HUES6 (cell line): ENCODE results near the gene LHFPL4.
A peak's percentile ranks its signal among the peaks of the same experiment; 100 is the strongest.
"Not testable (repeated sequence)": the region's sequence is repeated elsewhere in the genome, so short reads cannot be mapped to it uniquely, and the experiment has no call there.

Experiments used
- H3K27ac ChIP-seq: 2 replicates; pipeline ENCODE4 v1.7.0; 2013; ENCODE audit warnings: low read depth, mild to moderate bottlenecking, low read length, inconsistent platforms
- H3K27me3 ChIP-seq: 2 replicates; pipeline ENCODE4 v1.6.1; 2013; ENCODE audit warnings: low read length; ENCODE audit not compliant: control insufficient read depth, insufficient read depth
- H3K36me3 ChIP-seq: 2 replicates; pipeline ENCODE4 v1.6.1; 2013; ENCODE audit warnings: low read length; ENCODE audit not compliant: control insufficient read depth, insufficient read depth
- H3K4me1 ChIP-seq: 2 replicates; pipeline ENCODE4 v1.6.1; 2013; ENCODE audit warnings: low read length; ENCODE audit not compliant: control insufficient read depth, insufficient read depth
- H3K4me3 ChIP-seq: 2 replicates; pipeline ENCODE4 v1.5.1; 2013; ENCODE audit warnings: low read depth, low read length
- H3K9ac ChIP-seq: one replicate; pipeline ENCODE4 v1.6.1; 2013; ENCODE audit warnings: mild to moderate bottlenecking, low read length
- H3K9me3 ChIP-seq: 2 replicates; pipeline ENCODE4 v1.6.1; 2013; ENCODE audit warnings: low read depth, low read length; ENCODE audit not compliant: control insufficient read depth, insufficient read depth

The LHFPL4 gene

GRCh38 chr3:9553021-9553947 is at the start of gene LHFPL4:
Gene LHFPL4 (minus strand): TSS chr3:9553822. CDS start chr3:9552679, 1,143 bp downstream.
- H3K36me3 ChIP-seq, result no peaks in the 10 kb centered on the region
- H3K27me3 ChIP-seq, result peaks cover 50% of the 10 kb centered on the region
- H3K9ac ChIP-seq, result no peak within 1 kb of the TSS
- peaks cover 16% of the 10 kb centered on the region for H3K4me1 ChIP-seq
- no peaks in the 10 kb centered on the region; the same call in 1 of the 2 replicates for H3K9me3 ChIP-seq
- no peak within 1 kb of the TSS for H3K27ac ChIP-seq
- H3K4me3 ChIP-seq, result peak within 1 kb of the TSS; percentile 68

- Histone ChIP-seq H3K36me3 (no peaks in the 10 kb centered on the region), H3K4me3 (no peak overlapping the region), H3K9me3 (peaks cover 23% of the 10 kb centered on the region), H3K9ac (no peak overlapping the region), H3K4me1 (no peaks in the 10 kb centered on the region; the same call in 1 of the 2 replicates), H3K27ac (no peak overlapping the region), H3K27me3 (no peaks in the 10 kb centered on the region)
Observed at GRCh38 chr3:9602620-9603019, 49.0 kb upstream of the LHFPL4 start.

- H3K4me3 ChIP-seq, H3K9ac ChIP-seq, H3K36me3 ChIP-seq, H3K27ac ChIP-seq, H3K27me3 ChIP-seq, H3K4me1 ChIP-seq: not testable (repeated sequence)
- H3K9me3 ChIP-seq, result peaks cover 23% of the 10 kb centered on the region
Observed at GRCh38 chr3:9601006-9601581, 47.5 kb upstream of the LHFPL4 start.

GRCh38 chr3:9600597-9600996 is 47.0 kb upstream of the LHFPL4 start:
- H3K4me1 ChIP-seq, result no peaks in the 10 kb centered on the region; the same call in 1 of the 2 replicates
- H3K9ac ChIP-seq, result no peak overlapping the region
- H3K27me3 ChIP-seq, result no peaks in the 10 kb centered on the region
- no peaks in the 10 kb centered on the region for H3K36me3 ChIP-seq
- H3K4me3 ChIP-seq, result no peak overlapping the region; the same call in 1 of the 2 replicates
- no peak overlapping the region for H3K27ac ChIP-seq
- H3K9me3 ChIP-seq, result peaks cover 19% of the 10 kb centered on the region

GRCh38 chr3:9598783-9599387 is 45.3 kb upstream of the LHFPL4 start:
- no peak overlapping the region for H3K27ac ChIP-seq
- no peaks in the 10 kb centered on the region for H3K36me3 ChIP-seq

DNA sequence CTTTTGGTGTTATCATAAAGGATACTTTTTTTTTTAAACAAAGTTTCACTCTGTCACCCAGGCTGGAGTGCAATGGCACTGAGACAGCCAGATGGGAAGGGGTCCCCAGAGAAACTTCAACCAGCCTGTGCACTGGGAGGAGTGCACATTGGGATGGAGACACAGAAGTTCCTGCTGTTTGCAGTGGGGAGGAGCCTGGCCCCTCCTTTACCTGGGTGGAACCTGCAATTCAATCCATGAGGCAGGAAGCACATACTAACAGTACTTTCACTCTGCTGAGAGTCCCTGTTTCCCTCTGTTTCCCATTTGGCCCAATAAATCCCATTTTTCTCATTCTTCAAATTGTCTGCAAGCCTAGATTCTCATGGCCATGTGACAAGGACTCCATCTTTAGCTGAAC is 42.3 kb upstream of the LHFPL4 start:
- no peaks in the 10 kb centered on the region; the same call in 1 of the 2 replicates for H3K4me1 ChIP-seq

More at GRCh38 chr3:9598783-9599387, 45.3 kb upstream of the LHFPL4 start:
- Histone ChIP-seq H3K4me3 (no peak overlapping the region), H3K4me1 (no peaks in the 10 kb centered on the region; the same call in 1 of the 2 replicates), H3K27me3 (no peaks in the 10 kb centered on the region), H3K9ac (no peak overlapping the region), H3K9me3 (peaks cover 9% of the 10 kb centered on the region)

DNA sequence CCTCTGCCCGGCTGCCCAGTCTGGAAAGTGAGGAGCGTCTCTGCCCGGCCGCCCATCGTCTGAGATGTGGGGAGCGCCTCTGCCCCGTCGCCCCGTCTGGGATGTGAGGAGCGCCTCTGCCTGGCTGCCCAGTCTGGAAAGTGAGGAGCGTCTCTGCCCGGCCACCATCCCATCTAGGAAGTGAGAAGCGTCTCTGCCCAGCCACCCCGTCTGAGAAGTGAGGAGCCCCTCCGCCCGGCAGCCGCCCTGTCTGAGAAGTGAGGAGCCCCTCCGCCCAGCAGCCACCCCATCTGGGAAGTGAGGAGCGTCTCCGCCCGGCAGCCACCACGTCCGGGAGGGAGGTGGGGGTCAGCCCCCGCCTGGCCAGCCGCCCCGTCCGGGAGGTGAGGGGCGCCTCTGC is 38.2 kb upstream of the LHFPL4 start:
- not testable (repeated sequence) for H3K9me3 ChIP-seq, H3K27me3 ChIP-seq, H3K9ac ChIP-seq, H3K27ac ChIP-seq, H3K4me3 ChIP-seq, H3K4me1 ChIP-seq, H3K36me3 ChIP-seq

More for the DNA sequence above, 42.3 kb upstream of the LHFPL4 start:
- Histone ChIP-seq H3K36me3 (no peaks in the 10 kb centered on the region), H3K9ac (no peak overlapping the region), H3K27me3 (no peaks in the 10 kb centered on the region), H3K9me3 (peaks cover 9% of the 10 kb centered on the region), H3K4me3 (no peak overlapping the region), H3K27ac (no peak overlapping the region)

DNA sequence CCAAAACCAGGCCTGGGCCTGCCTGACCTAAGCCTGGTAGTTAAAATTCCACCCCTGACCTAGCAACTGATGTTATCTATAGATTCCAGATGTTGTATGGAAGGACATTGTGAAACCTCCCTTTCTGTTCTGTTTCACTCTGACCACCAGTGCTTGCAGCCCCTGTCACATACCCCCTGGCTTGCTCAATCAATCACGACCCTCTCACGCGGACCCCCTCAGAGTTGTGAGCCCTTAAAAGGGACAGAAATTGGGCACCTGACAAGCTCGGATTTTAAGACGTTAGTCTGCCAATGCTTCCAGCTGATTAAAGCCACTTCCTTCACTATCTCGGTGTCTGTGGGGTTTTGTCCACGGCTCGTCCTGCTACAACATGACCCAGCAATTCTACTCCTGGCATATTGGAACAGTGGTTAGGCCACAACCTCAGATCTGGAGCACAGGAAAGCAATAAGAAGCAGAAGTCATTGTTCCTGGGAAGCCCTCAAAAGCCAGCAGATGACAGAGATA is 36.7 kb upstream of the LHFPL4 start:
- no peaks in the 10 kb centered on the region for H3K36me3 ChIP-seq
- H3K9me3 ChIP-seq, result peaks cover 6% of the 10 kb centered on the region; the same call in 1 of the 2 replicates
- no peaks in the 10 kb centered on the region for H3K27me3 ChIP-seq
- no peak overlapping the region for H3K27ac ChIP-seq
- H3K4me1 ChIP-seq, result no peaks in the 10 kb centered on the region
- H3K4me3 ChIP-seq, result no peak overlapping the region
- H3K9ac ChIP-seq, result no peak overlapping the region

DNA sequence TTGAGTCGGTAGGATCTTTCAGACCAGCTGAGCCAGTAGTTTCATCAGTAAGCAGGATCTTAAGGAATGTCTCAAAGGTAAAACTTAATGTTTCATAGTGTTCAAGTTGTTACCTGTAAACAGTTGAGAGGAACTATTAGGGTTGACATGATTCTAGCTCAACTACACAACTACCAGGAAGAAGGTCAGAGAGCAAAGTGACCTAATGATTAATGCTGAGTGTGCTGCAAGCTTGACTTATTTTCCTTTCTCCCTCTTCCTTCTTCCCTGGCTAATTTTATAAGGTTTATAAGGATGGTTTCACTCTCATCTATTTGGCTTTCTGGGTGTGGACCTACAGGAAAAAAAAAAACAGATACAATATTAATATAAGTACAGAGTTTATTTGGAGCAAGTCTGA is 30.2 kb upstream of the LHFPL4 start:
- H3K36me3 ChIP-seq, result no peaks in the 10 kb centered on the region
- no peaks in the 10 kb centered on the region for H3K27me3 ChIP-seq
- no peak overlapping the region for H3K4me3 ChIP-seq
- peaks cover 10% of the 10 kb centered on the region; the same call in 1 of the 2 replicates for H3K4me1 ChIP-seq
- H3K9me3 ChIP-seq, result peaks cover 8% of the 10 kb centered on the region
- H3K9ac ChIP-seq, result no peak overlapping the region
- H3K27ac ChIP-seq, result no peak overlapping the region

DNA sequence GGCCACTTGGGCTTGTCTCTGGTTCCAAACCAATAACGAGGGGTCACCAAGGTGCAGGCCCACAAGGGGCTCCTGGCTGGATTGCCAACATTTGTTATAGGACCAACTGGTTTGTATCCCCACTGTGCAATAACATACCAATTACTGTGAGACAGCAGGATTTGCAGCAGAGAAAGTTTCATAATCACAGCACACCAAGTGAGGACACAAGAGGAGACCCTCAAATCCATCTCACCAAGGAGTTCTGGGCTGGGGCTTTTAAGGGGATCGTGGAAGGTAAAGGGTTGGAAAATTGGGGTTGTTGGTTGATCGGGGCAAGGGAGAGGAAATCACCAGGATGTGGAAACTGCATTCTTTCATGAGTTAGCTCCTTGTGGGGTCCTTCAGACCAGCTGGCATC is 29.7 kb upstream of the LHFPL4 start:
- peaks cover 8% of the 10 kb centered on the region for H3K9me3 ChIP-seq
- H3K27ac ChIP-seq, result no peak overlapping the region
- H3K36me3 ChIP-seq, result no peaks in the 10 kb centered on the region
- no peaks in the 10 kb centered on the region for H3K27me3 ChIP-seq
- H3K4me3 ChIP-seq, result no peak overlapping the region
- no peak overlapping the region for H3K9ac ChIP-seq
- H3K4me1 ChIP-seq, result peaks cover 10% of the 10 kb centered on the region; the same call in 1 of the 2 replicates
